Measurements from ENCODE around the gene WFDC8.

- TF ChIP-seq CTCF (conservative IDR thresholded peaks at IDR 0.05; ENCODE audit: low read depth, low read length) (no peak), EZH2 (IDR thresholded peaks at IDR 0.05; ENCODE audit: borderline replicate concordance, low read depth, low read length, poor library complexity, severe bottlenecking) (no peak)
Measured at GRCh38 chr20:45626540-45626939, 47.5 kb upstream of the WFDC8 start.
